GM20000 (cell line): ENCODE results near the gene ZCCHC7.
"Not testable (repeated sequence)": the region's sequence is repeated elsewhere in the genome, so short reads cannot be mapped to it uniquely, and the experiment has no call there.

Experiments
- DNase-seq: peaks from one replicate; pipeline ENCODE4 v3.0.0; 2012; ENCODE audit warnings: low spot score
- CTCF ChIP-seq: IDR thresholded peaks from 2 replicates; pipeline ENCODE4 v1.5.1; 2012; ENCODE audit warnings: mild to moderate bottlenecking, control low read depth; ENCODE audit errors: extremely low read depth, missing control alignments

ZCCHC7 gene

GRCh38 chr9:37105234-37105633, 15.1 kb upstream of the ZCCHC7 start:
- no peak for DNase-seq
- no peak for TF ChIP-seq CTCF

- TF ChIP-seq CTCF = no peak
- DNase-seq = no peak
These were observed 12.7 kb upstream of the ZCCHC7 start for GRCh38 chr9:37107701-37108100.

- not testable (repeated sequence) for DNase-seq
These were observed 5.9 kb upstream of the ZCCHC7 start for GRCh38 chr9:37114442-37114841.

GRCh38 chr9:37117956-37118355, 2.4 kb upstream of the ZCCHC7 start:
- TF ChIP-seq CTCF = no peak

GRCh38 chr9:37119360-37119759, 1.0 kb upstream of the ZCCHC7 start:
- no peak for TF ChIP-seq CTCF

More at GRCh38 chr9:37117956-37118355, 2.4 kb upstream of the ZCCHC7 start:
- no peak for DNase-seq

GRCh38 chr9:37120843-37121335, 515 bp downstream of the ZCCHC7 start:
- DNase-seq = not testable (repeated sequence)

More at GRCh38 chr9:37119360-37119759, 1.0 kb upstream of the ZCCHC7 start:
- no peak for DNase-seq

- no peak for TF ChIP-seq CTCF
- DNase-seq = no peak
These were observed 1.5 kb downstream of the ZCCHC7 start for GRCh38 chr9:37121881-37122280.

- TF ChIP-seq CTCF = no peak
- DNase-seq = no peak
These were observed 5.9 kb downstream of the ZCCHC7 start for GRCh38 chr9:37126214-37126788.
